ENCODE data around the gene SDK1. TPM values are rescaled to one million over a fixed set of nuclear protein-coding genes. Genes with fewer than 3 reads are reported as not detected.

Gene SDK1
- total RNA-seq, 1 donor = 0.36 TPM

GRCh38 chr7:4247106-4247876 is 946.2 kb downstream of the SDK1 start:
- no peaks in the 10 kb centered on the region for H3K36me3 ChIP-seq (ENCODE audit: insufficient read depth, low read length)
- no peak for TF ChIP-seq CTCF (IDR thresholded peaks at IDR 0.05; ENCODE audit: extremely low read depth, low read depth, low read length)
- H3K4me1 ChIP-seq (ENCODE audit: insufficient read depth, low read length) = no peaks in the 10 kb centered on the region
- no peak overlapping the region for H3K4me2 ChIP-seq (ENCODE audit: insufficient read depth, low read length)
- H3K79me2 ChIP-seq (ENCODE audit: insufficient read depth, low read length) = no peaks in the 10 kb centered on the region
- no peak overlapping the region for H3K4me3 ChIP-seq (ENCODE audit: insufficient read depth, low read length)
- DNase-seq (ENCODE audit: insufficient read length, low spot score, missing footprints) = no peak
- no peaks in the 10 kb centered on the region for H3K27me3 ChIP-seq (ENCODE audit: insufficient read depth, low read length)
- H3K27ac ChIP-seq (ENCODE audit: low read depth, low read length) = no peak overlapping the region
- H4K20me1 ChIP-seq (ENCODE audit: insufficient read depth, low read length) = no peaks in the 10 kb centered on the region
- no peaks in the 10 kb centered on the region for H3K9me3 ChIP-seq (ENCODE audit: low read depth, low read length)
- H2AFZ ChIP-seq (ENCODE audit: low read length) = no peak overlapping the region

GRCh38 chr7:4248295-4248694 is 947.2 kb downstream of the SDK1 start:
- TF ChIP-seq CTCF (IDR thresholded peaks at IDR 0.05; ENCODE audit: extremely low read depth, low read depth, low read length) = no peak

DNA sequence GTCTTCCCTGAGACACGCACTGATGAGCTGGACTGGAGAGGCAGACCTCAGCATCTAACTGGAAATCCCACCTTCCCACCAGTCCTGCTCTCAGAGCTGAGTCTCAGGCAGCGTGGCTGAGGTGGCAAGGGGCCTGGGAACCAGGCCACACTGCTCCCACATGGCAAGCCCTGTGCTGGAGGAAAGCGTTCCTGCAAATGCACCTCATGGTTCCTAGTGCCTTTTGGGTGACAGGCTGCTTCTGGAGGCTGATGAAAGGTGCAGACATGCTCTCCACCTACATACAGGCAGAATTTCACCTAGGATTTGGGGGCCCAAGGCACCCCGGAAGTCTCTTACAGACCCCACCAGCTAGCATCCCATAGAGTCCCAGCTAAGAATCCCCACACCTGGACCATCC is 948.2 kb downstream of the SDK1 start:
- H3K27me3 ChIP-seq (ENCODE audit: insufficient read depth, low read length) = no peaks in the 10 kb centered on the region
- no peaks in the 10 kb centered on the region for H3K4me1 ChIP-seq (ENCODE audit: insufficient read depth, low read length)
- no peak for DNase-seq (ENCODE audit: insufficient read length, low spot score, missing footprints)
- no peaks in the 10 kb centered on the region for H4K20me1 ChIP-seq (ENCODE audit: insufficient read depth, low read length)
- no peak for TF ChIP-seq CTCF (IDR thresholded peaks at IDR 0.05; ENCODE audit: extremely low read depth, low read depth, low read length)
- H3K79me2 ChIP-seq (ENCODE audit: insufficient read depth, low read length) = no peaks in the 10 kb centered on the region
- no peak overlapping the region for H3K4me2 ChIP-seq (ENCODE audit: insufficient read depth, low read length)
- no peaks in the 10 kb centered on the region for H3K36me3 ChIP-seq (ENCODE audit: insufficient read depth, low read length)
- no peaks in the 10 kb centered on the region for H3K9me3 ChIP-seq (ENCODE audit: low read depth, low read length)
- no peak overlapping the region for H3K4me3 ChIP-seq (ENCODE audit: insufficient read depth, low read length)
- H2AFZ ChIP-seq (ENCODE audit: low read length) = no peak overlapping the region
- H3K27ac ChIP-seq (ENCODE audit: low read depth, low read length) = no peak overlapping the region

More at GRCh38 chr7:4248295-4248694, 947.2 kb downstream of the SDK1 start:
- Histone ChIP-seq H3K79me2 (ENCODE audit: insufficient read depth, low read length) (no peaks in the 10 kb centered on the region), H2AFZ (ENCODE audit: low read length) (no peak overlapping the region), H3K9me3 (ENCODE audit: low read depth, low read length) (no peaks in the 10 kb centered on the region), H3K36me3 (ENCODE audit: insufficient read depth, low read length) (no peaks in the 10 kb centered on the region), H3K4me2 (ENCODE audit: insufficient read depth, low read length) (no peak overlapping the region), H4K20me1 (ENCODE audit: insufficient read depth, low read length) (no peaks in the 10 kb centered on the region), H3K4me1 (ENCODE audit: insufficient read depth, low read length) (no peaks in the 10 kb centered on the region), H3K27ac (ENCODE audit: low read depth, low read length) (no peak overlapping the region), H3K4me3 (ENCODE audit: insufficient read depth, low read length) (no peak overlapping the region), H3K27me3 (ENCODE audit: insufficient read depth, low read length) (no peaks in the 10 kb centered on the region)
- no peak for DNase-seq (ENCODE audit: insufficient read length, low spot score, missing footprints)

DNA sequence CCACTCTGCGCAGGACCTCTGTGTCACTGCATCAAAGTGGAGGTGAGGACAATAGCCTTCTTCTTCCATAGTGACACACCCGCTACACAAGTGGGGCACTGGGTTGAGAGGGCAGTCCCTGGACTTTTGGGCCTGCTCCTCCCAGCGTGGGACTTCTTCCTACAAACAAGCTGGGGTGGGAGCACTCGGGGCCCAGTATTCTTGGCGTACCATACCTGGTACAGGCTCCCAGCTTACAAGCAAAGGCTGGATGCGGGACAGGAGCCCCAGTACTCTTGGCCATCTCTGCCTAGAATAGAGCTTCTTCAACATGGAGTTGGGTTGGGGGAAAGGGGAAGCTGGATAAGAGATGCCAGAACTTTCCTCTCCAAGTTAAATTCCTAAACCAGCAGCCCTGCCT is 954.3 kb downstream of the SDK1 start:
- no peaks in the 10 kb centered on the region for H3K4me1 ChIP-seq (ENCODE audit: insufficient read depth, low read length)
- peaks cover 2% of the 10 kb centered on the region for H3K9me3 ChIP-seq (ENCODE audit: low read depth, low read length)
- H3K36me3 ChIP-seq (ENCODE audit: insufficient read depth, low read length) = no peaks in the 10 kb centered on the region
- H3K4me2 ChIP-seq (ENCODE audit: insufficient read depth, low read length) = no peak overlapping the region
- H3K27ac ChIP-seq (ENCODE audit: low read depth, low read length) = no peak overlapping the region
- no peak overlapping the region for H2AFZ ChIP-seq (ENCODE audit: low read length)
- TF ChIP-seq CTCF (IDR thresholded peaks at IDR 0.05; ENCODE audit: extremely low read depth, low read depth, low read length) = no peak
- H3K4me3 ChIP-seq (ENCODE audit: insufficient read depth, low read length) = no peak overlapping the region
- DNase-seq (ENCODE audit: insufficient read length, low spot score, missing footprints) = no peak
- H3K27me3 ChIP-seq (ENCODE audit: insufficient read depth, low read length) = no peaks in the 10 kb centered on the region
- no peaks in the 10 kb centered on the region for H3K79me2 ChIP-seq (ENCODE audit: insufficient read depth, low read length)
- no peaks in the 10 kb centered on the region for H4K20me1 ChIP-seq (ENCODE audit: insufficient read depth, low read length)

Data from osteoblast (primary cell).